Measurements from ENCODE around the gene CHKA.

CHKA gene

GRCh38 chr11:68121067-68121899, at the start of gene CHKA:
TSS of gene CHKA (minus strand) at chr11:68121388. CDS start at chr11:68121177, 211 bp downstream.
- DNase-seq, result peak; percentile 93

- DNase-seq, result no peak
These were observed 48.3 kb upstream of the CHKA start for GRCh38 chr11:68169442-68169841.

- no peak for DNase-seq
These were observed 47.5 kb upstream of the CHKA start for GRCh38 chr11:68168694-68169093.

- DNase-seq, result no peak
These were observed 46.3 kb upstream of the CHKA start for GRCh38 chr11:68167474-68167873.

GRCh38 chr11:68166969-68167368, 45.8 kb upstream of the CHKA start:
- DNase-seq, result no peak

DNA sequence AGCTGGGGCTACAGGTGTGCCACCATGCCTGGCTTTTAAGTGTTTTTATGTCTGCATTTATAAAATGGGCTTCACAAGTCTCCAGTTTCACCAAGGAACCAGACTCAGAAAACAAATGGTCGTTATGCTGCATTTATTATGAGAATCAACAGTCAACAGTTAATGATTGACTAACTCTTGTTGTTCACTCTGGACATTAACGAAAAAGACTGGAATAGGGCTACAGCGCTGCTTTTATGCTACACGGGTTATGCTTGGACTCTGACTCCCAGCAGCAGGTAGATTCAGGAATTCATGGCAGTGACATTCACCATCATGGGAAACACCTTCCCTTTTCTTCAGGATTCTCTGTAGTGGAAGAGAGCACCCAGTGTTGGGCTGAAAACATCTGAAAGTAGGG, 44.4 kb upstream of the CHKA start:
- no peak for DNase-seq

DNA sequence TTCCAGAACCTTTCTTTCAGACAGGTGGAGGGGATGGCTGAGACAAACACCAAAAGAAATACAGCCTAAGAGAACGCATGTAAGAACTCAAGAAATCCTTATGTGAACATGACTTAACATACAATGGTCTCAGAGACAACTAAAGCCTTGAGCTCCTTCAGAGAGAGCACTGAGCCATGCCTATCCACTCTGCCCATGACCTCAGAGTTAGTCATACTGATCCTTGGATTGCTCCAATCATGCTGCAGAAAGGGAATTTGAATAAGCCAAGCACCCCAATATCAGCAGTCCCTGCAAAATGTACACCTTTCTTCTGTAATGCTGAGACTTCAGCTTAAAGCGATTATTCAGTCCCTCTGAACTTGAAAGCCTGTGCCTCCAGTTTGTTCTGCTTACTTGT, 43.2 kb upstream of the CHKA start:
- no peak for DNase-seq

- no peak for DNase-seq
These were observed 42.5 kb upstream of the CHKA start for GRCh38 chr11:68163691-68164090.

GRCh38 chr11:68160100-68160695, 39.0 kb upstream of the CHKA start:
- no peak for DNase-seq

GRCh38 chr11:68159665-68160064, 38.5 kb upstream of the CHKA start:
- DNase-seq, result no peak

- no peak for DNase-seq
These were observed 38.0 kb upstream of the CHKA start for GRCh38 chr11:68159161-68159560.

GRCh38 chr11:68158580-68158979, 37.4 kb upstream of the CHKA start:
- no peak for DNase-seq

- no peak for DNase-seq
These were observed 32.6 kb upstream of the CHKA start for GRCh38 chr11:68153742-68154141.

GRCh38 chr11:68150037-68150436, 28.8 kb upstream of the CHKA start:
- DNase-seq, result no peak

DNA sequence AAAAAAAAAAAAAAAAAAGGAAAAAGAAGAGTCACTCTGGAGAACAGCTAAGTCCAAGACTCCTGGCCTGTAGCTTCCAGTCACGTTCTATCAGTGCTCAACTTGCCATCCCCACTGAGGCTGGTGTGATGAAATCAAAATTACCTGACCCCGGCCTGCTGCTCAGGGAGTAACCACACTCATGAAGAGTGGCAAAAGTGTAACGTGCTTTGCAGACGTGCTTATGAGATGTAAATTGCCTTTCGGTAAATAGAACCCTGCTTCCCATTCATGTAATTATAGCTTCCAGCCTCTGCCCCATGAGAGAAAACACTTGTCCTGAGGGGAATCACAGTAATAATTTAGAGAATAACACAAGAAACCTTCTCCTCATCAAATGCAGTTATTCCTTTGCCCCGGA, 28.2 kb upstream of the CHKA start:
- no peak for DNase-seq

- no peak for DNase-seq
These were observed 27.7 kb upstream of the CHKA start for GRCh38 chr11:68148879-68149278.

GRCh38 chr11:68148071-68148805, 27.1 kb upstream of the CHKA start:
- no peak for DNase-seq

DNA sequence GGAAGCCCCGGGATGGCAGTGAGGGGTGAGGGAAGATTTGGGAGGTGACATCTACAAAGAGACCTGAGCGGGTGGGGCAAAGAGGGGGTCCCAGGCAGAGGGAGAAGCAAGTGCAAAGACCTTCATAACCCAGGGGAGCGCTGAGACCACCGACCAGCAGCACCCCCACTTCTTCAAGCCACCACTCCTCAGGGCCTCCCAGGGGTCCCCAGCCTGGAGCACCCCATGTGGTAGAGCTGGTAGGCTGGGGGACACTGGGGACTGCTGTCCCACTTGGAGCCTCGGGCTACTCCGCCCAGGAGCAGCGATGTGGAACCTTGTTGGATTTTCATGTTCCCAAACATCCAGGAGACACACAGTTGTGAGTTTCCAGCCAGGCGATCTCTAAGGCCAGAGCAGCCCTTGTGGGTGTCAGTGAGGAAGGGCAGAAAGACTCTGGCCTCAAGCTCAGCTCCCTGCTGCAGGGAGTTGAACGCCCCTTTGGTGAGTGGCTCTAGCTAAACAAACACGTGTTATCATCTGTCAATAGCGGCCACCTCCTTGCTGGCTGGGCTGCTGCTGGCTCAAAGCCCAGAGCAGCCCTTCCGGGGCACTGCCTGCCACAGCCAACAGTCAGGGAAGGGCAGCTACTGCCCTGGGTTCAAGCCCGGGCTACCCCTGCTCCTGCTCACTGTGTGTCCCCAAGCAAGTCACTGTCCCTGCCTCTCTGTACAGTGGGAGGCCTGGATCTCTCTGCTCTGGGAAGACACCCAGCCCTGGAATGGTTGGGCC, 25.7 kb upstream of the CHKA start:
- no peak for DNase-seq

DNA sequence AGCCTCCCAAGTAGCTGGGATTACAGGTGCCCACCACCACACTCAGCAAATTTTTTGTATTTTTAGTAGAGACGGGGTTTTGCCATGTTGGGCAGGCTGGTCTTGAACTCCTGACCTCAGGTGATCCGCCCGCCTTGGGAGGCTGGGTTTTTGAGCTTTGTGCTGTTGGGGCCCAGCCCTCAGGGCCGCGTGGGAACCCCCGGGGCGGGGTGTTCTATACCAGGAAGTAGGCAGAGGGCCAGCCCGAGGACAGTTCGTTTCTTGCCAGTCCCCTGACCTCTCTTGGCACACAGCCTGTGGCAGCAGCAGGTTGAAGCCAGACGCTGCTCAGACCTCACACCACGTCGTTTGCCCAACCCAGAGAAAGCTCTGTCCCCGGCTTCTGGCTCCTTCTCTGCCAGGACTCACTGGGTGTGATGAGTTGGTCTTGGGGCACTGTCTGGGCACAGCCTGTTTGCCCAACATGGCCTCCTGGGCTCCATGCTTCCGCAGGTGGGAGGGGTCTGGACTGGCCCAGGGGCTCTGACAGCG, 24.9 kb upstream of the CHKA start:
- no peak for DNase-seq

DNA sequence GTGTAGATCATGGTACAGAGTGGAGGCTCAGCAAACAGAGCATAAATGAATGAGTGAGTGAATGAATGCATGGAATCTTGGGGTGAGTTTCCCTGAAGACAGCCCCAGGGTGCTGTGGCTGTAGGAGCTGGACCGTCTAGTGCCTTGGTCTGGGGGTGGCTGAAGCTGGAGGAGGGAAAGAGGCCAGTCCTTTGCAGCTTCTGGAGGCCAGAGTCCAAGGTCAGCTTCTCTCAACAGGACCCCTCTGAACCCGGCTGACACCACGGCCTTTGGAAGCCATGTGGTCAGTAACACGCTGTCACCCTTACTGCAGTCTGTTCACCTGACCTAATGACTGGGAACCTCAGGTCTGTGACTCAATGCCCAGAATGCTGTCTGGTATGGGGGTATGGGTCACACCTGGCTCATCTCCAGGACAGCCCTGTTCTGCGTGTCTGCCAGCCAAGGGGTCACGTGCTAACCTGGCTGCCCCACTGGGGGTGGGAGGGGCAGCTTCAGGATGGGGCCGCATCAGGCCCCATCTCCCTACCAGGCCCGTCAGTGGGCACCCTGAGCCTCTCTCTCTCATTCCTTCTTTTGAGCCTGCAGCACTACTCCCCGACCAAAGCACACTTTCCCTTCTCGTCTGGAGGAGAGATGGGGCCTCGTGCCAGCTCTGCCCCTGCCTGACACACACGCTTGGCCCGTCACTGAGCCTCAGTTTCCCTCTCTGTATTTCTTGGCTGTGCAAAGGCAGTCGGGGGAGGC, 24.1 kb upstream of the CHKA start:
- no peak for DNase-seq

GRCh38 chr11:68143310-68143689, 22.1 kb upstream of the CHKA start:
- no peak for DNase-seq

Measured in activated CD4-positive, alpha-beta T cell treated with anti-CD3 and anti-CD28 coated beads, Interleukin-2, Interleukin-6, amounts not matched to agents 100 ng/mL and 50 ng/mL, durations not matched to agents 16 hours and 8 hours (primary cell).